HepG2 (cell line): ENCODE results near the gene TXLNA. TPM values are rescaled to one million over a fixed set of nuclear protein-coding genes. Genes with fewer than 3 reads are reported as not detected.

Source experiments
- HMGXB3 ChIP-seq: sonication (generic); formaldehyde crosslinking; IDR thresholded peaks from 2 replicates; pipeline ENCODE4 v1.4.0; 2020; ENCODE audit warnings: missing genetic modification reagents, borderline replicate concordance
- HOXA5 ChIP-seq: sonication (generic); formaldehyde crosslinking; IDR thresholded peaks from 2 replicates; pipeline ENCODE4 v1.4.0; 2020; ENCODE audit warnings: missing genetic modification reagents
- KLF9 ChIP-seq: IDR thresholded peaks from 2 replicates; pipeline ENCODE4 v1.6.1; 2016; ENCODE audit warnings: low read depth
- MED8 ChIP-seq: sonication (generic); formaldehyde crosslinking; IDR thresholded peaks from 2 replicates; pipeline ENCODE4 v1.8.1; 2023; ENCODE audit warnings: mild to moderate bottlenecking, missing genetic modification reagents; ENCODE audit not compliant: insufficient replicate concordance
- MIER3 ChIP-seq: IDR thresholded peaks from 2 replicates; pipeline ENCODE4 v1.6.1; 2016; ENCODE audit warnings: missing compliant biosample characterization, borderline replicate concordance
- MLLT10 ChIP-seq: sonication (generic); formaldehyde crosslinking; IDR thresholded peaks from 2 replicates; pipeline ENCODE4 v1.4.0; 2020; ENCODE audit warnings: missing genetic modification reagents
- TBX2 ChIP-seq: sonication (generic); formaldehyde crosslinking; IDR thresholded peaks from 2 replicates; pipeline ENCODE4 v1.5.0; 2020; ENCODE audit warnings: missing genetic modification reagents, mild to moderate bottlenecking, borderline replicate concordance
- ZNF512 ChIP-seq: sonication (generic); formaldehyde crosslinking; IDR thresholded peaks from 2 replicates; pipeline ENCODE4 v1.4.0; 2020; ENCODE audit warnings: mild to moderate bottlenecking, missing genetic modification reagents
- ZNF577 ChIP-seq: sonication (generic); formaldehyde crosslinking; IDR thresholded peaks from 2 replicates; pipeline ENCODE4 v1.4.0; 2020; ENCODE audit warnings: mild to moderate bottlenecking, low read depth, missing genetic modification reagents, borderline replicate concordance
- ZNF619 ChIP-seq: sonication (generic); formaldehyde crosslinking; IDR thresholded peaks from 2 replicates; pipeline ENCODE4 v1.4.0; 2020; ENCODE audit warnings: mild to moderate bottlenecking, missing genetic modification reagents
- ZNF788 ChIP-seq: sonication (generic); formaldehyde crosslinking; IDR thresholded peaks from 2 replicates; pipeline ENCODE4 v1.5.0; 2020; ENCODE audit warnings: mild to moderate bottlenecking, missing genetic modification reagents, borderline replicate concordance
- ZNF891 ChIP-seq: sonication (generic); formaldehyde crosslinking; IDR thresholded peaks from 2 replicates; pipeline ENCODE4 v1.5.0; 2020; ENCODE audit warnings: mild to moderate bottlenecking, missing genetic modification reagents
- polyA plus RNA-seq, 8 experiments: library from polyadenylated mRNA; depleted of rRNA in 3 of 8; stranded (reverse) in 7 of 8; unstranded in 1 of 8; fragments of >200 nt; fragmentation: Illumina TruSeq in 4 of 8; extraction: Trizol in 4 of 8; gene quantifications; 2 replicates each; pipeline versions ENCODE4 v1.2.1 to v1.2.3, GENCODE V29; 2011 to 2016; ENCODE audit warnings: low read depth in 4 of 8, missing spikeins in 1 of 8, mixed read lengths in 1 of 8; ENCODE audit not compliant: insufficient read depth in 1 of 8
- total RNA-seq, 5 experiments: library from RNA; depleted of rRNA; stranded (reverse); fragments of >200 nt; fragmentation: Illumina TruSeq; extraction: Trizol; gene quantifications; 2 replicates each; pipeline ENCODE4 v1.2.3, GENCODE V29; 2016; ENCODE audit warnings: low read depth in 1 of 5
- TF ChIP-seq, protein P1 (sequence below): IDR thresholded peaks from 2 replicates; pipeline ENCODE4 v1.6.1; 2012; ENCODE audit warnings: inconsistent platforms
- TF ChIP-seq, protein P2 (sequence below): sonication (generic); formaldehyde crosslinking; IDR thresholded peaks from 2 replicates; pipeline ENCODE4 v1.8.1; 2023; ENCODE audit warnings: missing genetic modification reagents, mild to moderate bottlenecking, borderline replicate concordance
- TF ChIP-seq, protein P3 (sequence below): sonication (generic); formaldehyde crosslinking; IDR thresholded peaks from 2 replicates; pipeline ENCODE4 v1.4.0; 2020; ENCODE audit warnings: missing genetic modification reagents

Gene TXLNA
- total and polyA plus RNA-seq, 2 of the 13 experiments (the other 11 are each of a cell fraction or from before 2014, with no cell fraction given): 29.6 to 67.8 TPM

- TF ChIP-seq, protein P1, sequence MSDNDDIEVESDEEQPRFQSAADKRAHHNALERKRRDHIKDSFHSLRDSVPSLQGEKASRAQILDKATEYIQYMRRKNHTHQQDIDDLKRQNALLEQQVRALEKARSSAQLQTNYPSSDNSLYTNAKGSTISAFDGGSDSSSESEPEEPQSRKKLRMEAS: peak; percentile 21; the same call in 1 of the 2 replicates
- 0 out of 2 replicates have a peak, but pooled peaks have one; percentile 32 for TF ChIP-seq ZNF788
- no peak for TF ChIP-seq MLLT10 (CRISPR knock-in tag)
- TF ChIP-seq, protein P2, sequence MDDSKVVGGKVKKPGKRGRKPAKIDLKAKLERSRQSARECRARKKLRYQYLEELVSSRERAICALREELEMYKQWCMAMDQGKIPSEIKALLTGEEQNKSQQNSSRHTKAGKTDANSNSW (CRISPR knock-in tag): no peak
- no peak for TF ChIP-seq ZNF891 (CRISPR knock-in tag)
- no peak for TF ChIP-seq ZNF577 (CRISPR knock-in tag)
- TF ChIP-seq ZNF512: 0 out of 2 replicates have a peak, but pooled peaks have one; percentile 75
- TF ChIP-seq KLF9 (CRISPR knock-in tag): no peak
- no peak for TF ChIP-seq HMGXB3 (CRISPR knock-in tag)
- TF ChIP-seq HOXA5 (CRISPR knock-in tag): no peak
- TF ChIP-seq MIER3 (CRISPR knock-in tag): no peak
- TF ChIP-seq ZNF619 (CRISPR knock-in tag): no peak
- no peak for TF ChIP-seq TBX2 (CRISPR knock-in tag)
- TF ChIP-seq MED8 (CRISPR knock-in tag): no peak
- TF ChIP-seq, protein P3, sequence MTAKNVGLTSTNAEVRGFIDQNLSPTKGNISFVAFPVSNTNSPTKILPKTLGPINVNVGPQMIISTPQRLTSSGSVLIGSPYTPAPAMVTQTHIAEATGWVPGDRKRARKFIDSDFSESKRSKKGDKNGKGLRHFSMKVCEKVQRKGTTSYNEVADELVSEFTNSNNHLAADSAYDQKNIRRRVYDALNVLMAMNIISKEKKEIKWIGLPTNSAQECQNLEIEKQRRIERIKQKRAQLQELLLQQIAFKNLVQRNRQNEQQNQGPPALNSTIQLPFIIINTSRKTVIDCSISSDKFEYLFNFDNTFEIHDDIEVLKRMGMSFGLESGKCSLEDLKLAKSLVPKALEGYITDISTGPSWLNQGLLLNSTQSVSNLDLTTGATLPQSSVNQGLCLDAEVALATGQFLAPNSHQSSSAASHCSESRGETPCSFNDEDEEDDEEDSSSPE: no peak
- TF ChIP-seq, all 625 proteins: peak for 15
These were observed 62.9 kb downstream of the TXLNA start (continued) for GRCh38 chr1:32242341-32242851.
